ENCODE data around the gene DNM2. TPM values are rescaled to one million over a fixed set of nuclear protein-coding genes. Genes with fewer than 3 reads are reported as not detected.

The DNM2 gene
- total RNA-seq, 1 donor from 2014 or later, result 184 TPM

DNA sequence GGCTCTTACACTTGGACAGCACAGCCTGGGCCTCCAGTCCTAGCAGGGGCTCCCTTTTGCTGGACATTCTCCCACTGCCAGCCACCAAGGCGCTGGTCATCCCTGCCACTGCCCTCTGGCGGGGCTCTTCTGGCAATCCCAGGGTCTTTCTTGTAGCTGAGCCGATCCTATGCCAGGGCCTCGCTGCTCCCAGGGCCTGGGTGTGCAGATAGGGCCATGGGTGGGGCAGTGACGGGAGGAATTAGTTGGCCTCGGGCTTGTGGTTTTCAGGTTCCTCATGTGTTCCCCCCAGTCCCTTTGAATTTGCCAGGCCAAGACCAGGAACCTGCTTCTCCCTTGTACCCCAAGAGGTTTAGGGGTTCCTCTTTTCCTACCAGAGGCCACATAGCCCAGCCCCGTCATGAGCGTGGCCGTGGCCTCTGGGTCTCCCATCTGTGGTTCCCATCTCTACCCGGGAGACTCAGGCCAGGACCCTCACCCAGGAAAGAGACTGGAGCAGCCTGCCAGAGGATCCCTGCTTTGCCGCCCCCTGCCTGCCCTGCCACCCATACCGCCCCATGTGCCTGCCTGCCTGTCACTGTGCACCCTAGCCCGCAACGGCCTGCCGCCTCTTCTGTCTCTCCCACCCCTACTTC is 91.9 kb downstream of the DNM2 start:
- peaks cover 39% of the 10 kb centered on the region for H3K36me3 Mint-ChIP-seq (ENCODE audit: low read depth, unreplicated experiment)
- DNase-seq (ENCODE audit: low spot score), result no peak
- peaks cover 10% of the 10 kb centered on the region for H3K27me3 Mint-ChIP-seq (ENCODE audit: unreplicated experiment)
- no peak for TF ChIP-seq CTCF (IDR thresholded peaks at IDR 0.05; ENCODE audit: unreplicated experiment)
- H3K4me3 Mint-ChIP-seq (ENCODE audit: unreplicated experiment), result peak overlapping the region; percentile 25
- H3K9me3 Mint-ChIP-seq (ENCODE audit: unreplicated experiment), result no peaks in the 10 kb centered on the region
- H3K27ac Mint-ChIP-seq (ENCODE audit: unreplicated experiment), result peak overlapping the region; percentile 70
- H3K4me1 Mint-ChIP-seq (ENCODE audit: unreplicated experiment), result peaks cover 7% of the 10 kb centered on the region

DNA sequence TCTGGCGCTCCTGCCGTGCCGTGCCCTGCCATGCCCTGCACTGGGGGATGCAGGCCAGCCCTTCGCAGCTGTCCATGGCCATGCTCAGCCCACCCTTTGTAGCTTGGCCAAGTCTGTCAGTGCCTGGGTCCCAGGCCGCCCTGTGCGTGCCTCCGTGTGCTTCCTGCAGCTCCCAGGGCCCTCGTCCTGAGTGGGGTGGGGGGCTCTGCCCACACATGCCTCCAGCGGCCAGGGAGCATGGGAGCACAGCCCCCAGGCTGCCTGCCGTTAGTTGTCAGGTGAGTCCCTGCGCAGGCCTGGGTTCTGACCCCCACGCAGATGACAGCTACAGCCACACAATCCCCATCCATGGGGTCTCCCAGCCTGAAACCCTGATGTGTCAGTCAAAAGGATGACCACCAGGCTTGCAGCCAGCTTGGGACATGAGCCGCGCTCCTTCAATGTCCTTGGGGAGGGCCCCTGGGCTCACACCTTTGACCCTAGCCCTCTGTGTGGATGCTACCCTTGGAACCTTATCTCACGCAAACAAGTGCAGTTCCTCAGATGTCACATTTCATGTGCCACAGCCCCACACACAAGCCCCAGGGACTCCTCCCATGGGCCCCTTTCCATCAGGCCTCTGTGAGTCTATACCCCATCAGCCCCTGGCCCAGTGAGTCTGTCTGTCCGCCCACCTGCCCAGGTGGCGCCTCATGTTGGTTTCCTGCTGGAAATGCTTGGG is 93.7 kb downstream of the DNM2 start:
- Mint-ChIP-seq H3K27ac (ENCODE audit: unreplicated experiment) (no peak overlapping the region), H3K36me3 (ENCODE audit: low read depth, unreplicated experiment) (peaks cover 29% of the 10 kb centered on the region), H3K4me3 (ENCODE audit: unreplicated experiment) (no peak overlapping the region), H3K4me1 (ENCODE audit: unreplicated experiment) (peaks cover 7% of the 10 kb centered on the region), H3K9me3 (ENCODE audit: unreplicated experiment) (no peaks in the 10 kb centered on the region), H3K27me3 (ENCODE audit: unreplicated experiment) (peaks cover 7% of the 10 kb centered on the region)
- TF ChIP-seq CTCF (IDR thresholded peaks at IDR 0.05; ENCODE audit: unreplicated experiment), result no peak
- no peak for DNase-seq (ENCODE audit: low spot score)

DNA sequence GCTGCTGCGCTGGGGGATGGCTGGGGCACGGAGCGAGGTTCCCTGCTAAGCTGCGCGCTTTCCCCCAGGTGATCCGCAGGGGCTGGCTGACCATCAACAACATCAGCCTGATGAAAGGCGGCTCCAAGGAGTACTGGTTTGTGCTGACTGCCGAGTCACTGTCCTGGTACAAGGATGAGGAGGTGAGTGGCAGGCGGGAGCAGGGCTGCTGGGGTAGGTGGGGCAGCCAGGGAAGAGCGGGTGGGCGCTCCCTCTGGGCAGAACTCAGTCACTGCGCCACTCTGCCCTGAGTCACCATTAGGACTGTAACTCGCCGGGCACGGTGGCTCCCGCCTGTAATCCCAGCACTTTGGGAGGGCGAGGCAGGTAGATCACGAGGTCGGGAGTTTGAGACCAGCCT is 94.3 kb downstream of the DNM2 start:
- H3K36me3 Mint-ChIP-seq (ENCODE audit: low read depth, unreplicated experiment), result peaks cover 29% of the 10 kb centered on the region
- H3K4me3 Mint-ChIP-seq (ENCODE audit: unreplicated experiment), result no peak overlapping the region
- H3K27me3 Mint-ChIP-seq (ENCODE audit: unreplicated experiment), result peaks cover 7% of the 10 kb centered on the region
- H3K4me1 Mint-ChIP-seq (ENCODE audit: unreplicated experiment), result peaks cover 7% of the 10 kb centered on the region
- H3K9me3 Mint-ChIP-seq (ENCODE audit: unreplicated experiment), result no peaks in the 10 kb centered on the region
- TF ChIP-seq CTCF (IDR thresholded peaks at IDR 0.05; ENCODE audit: unreplicated experiment), result no peak
- no peak overlapping the region for H3K27ac Mint-ChIP-seq (ENCODE audit: unreplicated experiment)
- DNase-seq (ENCODE audit: low spot score), result no peak

DNA sequence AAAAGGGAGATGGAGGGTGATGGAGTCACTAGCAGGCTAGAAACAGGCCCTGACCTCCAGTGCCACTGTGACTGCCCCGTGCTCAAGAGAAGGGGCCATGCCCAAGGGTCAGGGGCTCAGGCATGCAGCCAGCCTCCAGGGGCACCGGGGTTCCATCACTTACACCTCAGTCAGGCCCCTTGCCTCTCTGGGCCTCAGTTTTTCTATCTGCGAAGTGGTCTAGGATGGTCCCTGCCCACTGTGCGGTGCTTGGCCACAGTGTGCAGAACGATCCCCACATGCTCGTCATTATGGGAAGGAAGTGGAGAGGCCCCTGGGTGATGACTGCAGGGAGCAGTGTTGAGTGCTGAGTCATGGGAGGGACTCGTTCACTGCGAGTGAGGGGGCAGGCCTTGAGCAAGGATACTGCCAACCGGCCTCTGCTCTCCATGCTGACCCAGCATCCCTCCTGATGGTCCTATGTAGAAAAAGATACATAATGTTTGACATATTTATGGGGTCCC is 95.1 kb downstream of the DNM2 start:
- Mint-ChIP-seq H3K4me1 (ENCODE audit: unreplicated experiment) (peaks cover 7% of the 10 kb centered on the region), H3K27ac (ENCODE audit: unreplicated experiment) (no peak overlapping the region), H3K9me3 (ENCODE audit: unreplicated experiment) (no peaks in the 10 kb centered on the region), H3K4me3 (ENCODE audit: unreplicated experiment) (peak overlapping the region; percentile 75), H3K27me3 (ENCODE audit: unreplicated experiment) (peaks cover 7% of the 10 kb centered on the region), H3K36me3 (ENCODE audit: low read depth, unreplicated experiment) (peaks cover 29% of the 10 kb centered on the region)
- TF ChIP-seq CTCF (IDR thresholded peaks at IDR 0.05; ENCODE audit: unreplicated experiment), result no peak
- DNase-seq (ENCODE audit: low spot score), result no peak

GRCh38 chr19:10815007-10815536 is 97.2 kb downstream of the DNM2 start:
- Mint-ChIP-seq H3K27ac (ENCODE audit: unreplicated experiment) (no peak overlapping the region), H3K4me1 (ENCODE audit: unreplicated experiment) (peaks cover under 1% of the 10 kb centered on the region), H3K4me3 (ENCODE audit: unreplicated experiment) (peak overlapping the region; percentile 35), H3K9me3 (ENCODE audit: unreplicated experiment) (no peaks in the 10 kb centered on the region), H3K36me3 (ENCODE audit: low read depth, unreplicated experiment) (peaks cover 23% of the 10 kb centered on the region), H3K27me3 (ENCODE audit: unreplicated experiment) (peaks cover 8% of the 10 kb centered on the region)
- no peak for DNase-seq (ENCODE audit: low spot score)
- no peak for TF ChIP-seq CTCF (IDR thresholded peaks at IDR 0.05; ENCODE audit: unreplicated experiment)
